Measurements from ENCODE around the gene PRCC.
A peak's percentile ranks its signal among the peaks of the same experiment; 100 is the strongest.

Gene PRCC

DNA sequence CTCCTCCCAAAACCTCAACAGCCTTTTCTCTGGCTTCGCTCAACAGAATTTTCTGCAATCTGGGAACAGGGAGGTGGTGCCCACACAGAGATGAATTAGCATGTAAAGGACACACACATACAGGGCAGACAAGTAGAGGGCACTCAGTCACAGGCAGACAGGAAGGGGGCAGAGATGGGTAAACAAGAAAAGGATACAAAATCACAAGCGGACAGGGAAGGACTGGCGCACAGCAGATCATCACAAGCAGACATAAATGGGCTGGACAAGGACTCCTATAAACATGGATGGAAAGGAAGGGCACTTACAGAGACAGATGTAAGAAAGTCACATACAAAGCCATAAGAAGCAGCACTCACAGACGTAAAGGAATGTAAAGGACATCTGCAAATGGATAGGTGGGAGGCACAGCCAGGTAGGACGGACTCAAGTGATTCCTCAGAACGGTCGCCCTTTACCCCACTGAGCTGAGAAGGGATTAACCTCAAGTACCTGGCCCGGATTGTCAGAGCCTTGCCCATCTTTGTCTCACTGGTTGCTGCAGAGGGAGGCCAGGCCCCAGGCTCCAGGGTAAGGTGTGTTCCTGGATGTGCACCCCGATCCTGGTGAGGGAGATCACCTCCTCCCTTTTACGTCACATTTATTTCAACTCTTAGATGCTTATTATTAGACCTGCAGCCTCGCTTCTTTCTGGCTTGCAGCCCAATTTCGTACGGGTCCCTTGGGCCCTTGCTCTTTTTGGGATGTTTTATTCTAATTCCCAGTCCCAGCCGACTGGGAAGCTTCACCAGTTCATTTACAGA is 836 bp upstream of the PRCC start:
- no peak for TF ChIP-seq ZFX (IDR thresholded peaks at IDR 0.05)
- TF ChIP-seq, protein P1, sequence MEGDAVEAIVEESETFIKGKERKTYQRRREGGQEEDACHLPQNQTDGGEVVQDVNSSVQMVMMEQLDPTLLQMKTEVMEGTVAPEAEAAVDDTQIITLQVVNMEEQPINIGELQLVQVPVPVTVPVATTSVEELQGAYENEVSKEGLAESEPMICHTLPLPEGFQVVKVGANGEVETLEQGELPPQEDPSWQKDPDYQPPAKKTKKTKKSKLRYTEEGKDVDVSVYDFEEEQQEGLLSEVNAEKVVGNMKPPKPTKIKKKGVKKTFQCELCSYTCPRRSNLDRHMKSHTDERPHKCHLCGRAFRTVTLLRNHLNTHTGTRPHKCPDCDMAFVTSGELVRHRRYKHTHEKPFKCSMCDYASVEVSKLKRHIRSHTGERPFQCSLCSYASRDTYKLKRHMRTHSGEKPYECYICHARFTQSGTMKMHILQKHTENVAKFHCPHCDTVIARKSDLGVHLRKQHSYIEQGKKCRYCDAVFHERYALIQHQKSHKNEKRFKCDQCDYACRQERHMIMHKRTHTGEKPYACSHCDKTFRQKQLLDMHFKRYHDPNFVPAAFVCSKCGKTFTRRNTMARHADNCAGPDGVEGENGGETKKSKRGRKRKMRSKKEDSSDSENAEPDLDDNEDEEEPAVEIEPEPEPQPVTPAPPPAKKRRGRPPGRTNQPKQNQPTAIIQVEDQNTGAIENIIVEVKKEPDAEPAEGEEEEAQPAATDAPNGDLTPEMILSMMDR (conservative IDR thresholded peaks at IDR 0.05): no peak
- H3K27ac ChIP-seq: peak overlapping the region; percentile 89

DNA sequence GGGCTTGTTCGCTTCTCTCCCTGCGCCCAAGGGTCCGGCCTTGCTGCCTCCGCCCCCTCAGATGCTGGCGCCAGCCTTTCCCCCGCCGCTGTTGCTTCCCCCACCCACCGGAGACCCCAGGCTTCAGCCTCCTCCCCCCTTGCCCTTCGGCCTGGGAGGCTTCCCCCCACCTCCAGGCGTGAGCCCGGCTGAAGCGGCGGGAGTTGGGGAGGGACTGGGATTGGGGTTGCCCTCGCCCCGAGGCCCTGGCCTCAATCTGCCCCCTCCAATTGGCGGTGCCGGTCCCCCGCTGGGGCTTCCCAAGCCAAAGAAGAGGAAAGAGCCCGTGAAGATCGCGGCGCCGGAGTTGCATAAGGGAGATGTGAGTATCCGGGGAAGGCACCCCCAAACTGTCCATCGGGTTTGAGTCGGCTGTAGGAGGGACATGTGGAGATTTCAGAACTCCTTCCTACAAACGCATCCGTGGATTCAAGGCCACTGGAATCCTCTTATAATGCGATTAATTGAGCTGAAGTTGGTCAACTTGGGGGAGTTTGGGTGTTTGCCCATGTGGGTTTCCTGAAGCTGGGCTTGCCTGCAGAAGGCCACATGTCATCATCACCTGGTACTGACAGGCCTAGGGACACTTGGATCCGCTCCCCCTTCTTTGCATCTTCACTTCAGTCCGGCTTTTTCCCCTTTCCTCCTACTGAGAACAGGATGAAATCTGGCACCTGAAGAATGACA is 707 bp downstream of the PRCC start:
- H3K27ac ChIP-seq: peak overlapping the region; percentile 89
- TF ChIP-seq, protein P1 (conservative IDR thresholded peaks at IDR 0.05): no peak
- peak; percentile 80 for TF ChIP-seq ZFX (IDR thresholded peaks at IDR 0.05)

DNA sequence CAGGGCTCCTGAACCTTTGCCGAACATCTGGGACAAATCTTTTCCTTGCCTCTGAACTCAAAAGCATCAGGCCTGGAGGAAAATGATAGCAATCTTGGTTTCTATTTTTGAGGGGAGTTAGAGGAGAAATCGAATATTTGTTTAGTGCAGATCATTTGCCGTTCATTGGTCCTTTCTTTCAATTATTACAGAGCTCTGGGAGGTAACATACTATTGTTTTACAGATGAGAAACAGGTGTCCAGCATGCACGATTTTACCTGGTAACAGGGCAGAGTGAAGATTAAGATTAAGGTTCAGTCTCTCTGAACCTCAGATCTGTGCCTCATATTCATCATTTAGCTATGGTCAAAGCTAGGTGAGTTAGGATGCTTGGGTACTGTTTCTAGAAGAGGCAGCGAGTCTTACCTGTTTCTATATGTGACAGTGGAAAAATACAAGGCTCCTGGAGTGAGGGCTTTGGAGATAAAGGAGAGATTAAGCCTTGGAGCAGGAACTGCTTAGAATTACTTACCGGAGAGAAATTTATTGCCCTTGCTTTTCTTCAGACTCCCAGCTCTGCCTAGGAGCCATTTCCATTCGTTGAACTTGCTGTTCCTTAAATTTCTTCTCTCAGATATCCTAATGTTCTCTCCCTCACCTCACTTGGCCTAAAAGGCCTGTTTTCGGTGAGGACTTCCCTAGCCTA is 1.4 kb downstream of the PRCC start:
- peak overlapping the region; percentile 89 for H3K27ac ChIP-seq

DNA sequence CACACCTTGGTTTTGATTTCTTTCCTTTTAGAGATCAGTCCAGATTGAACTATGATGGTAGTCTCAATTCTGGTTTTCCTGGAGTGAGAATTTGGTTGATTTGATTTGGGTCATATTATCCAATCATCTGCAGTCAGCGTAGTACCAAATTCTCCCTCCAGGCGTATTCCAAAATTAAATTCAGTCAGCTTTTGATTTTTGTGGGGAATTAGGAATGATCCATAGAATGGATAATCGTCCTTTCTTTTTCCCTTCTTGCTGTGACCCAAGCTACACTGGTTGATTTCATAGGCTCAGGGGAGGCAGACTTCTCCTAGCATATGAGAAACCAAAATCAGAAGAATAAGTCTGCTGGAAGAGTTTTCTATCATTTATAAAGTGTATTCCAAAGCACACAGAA is 4.9 kb downstream of the PRCC start:
- no peak for TF ChIP-seq ZFX (IDR thresholded peaks at IDR 0.05)
- TF ChIP-seq, protein P1 (conservative IDR thresholded peaks at IDR 0.05): no peak
- no peak overlapping the region for H3K27ac ChIP-seq

More for the DNA sequence above, 1.4 kb downstream of the PRCC start:
- TF ChIP-seq ZFX (IDR thresholded peaks at IDR 0.05): no peak
- TF ChIP-seq, protein P1 (conservative IDR thresholded peaks at IDR 0.05): no peak

DNA sequence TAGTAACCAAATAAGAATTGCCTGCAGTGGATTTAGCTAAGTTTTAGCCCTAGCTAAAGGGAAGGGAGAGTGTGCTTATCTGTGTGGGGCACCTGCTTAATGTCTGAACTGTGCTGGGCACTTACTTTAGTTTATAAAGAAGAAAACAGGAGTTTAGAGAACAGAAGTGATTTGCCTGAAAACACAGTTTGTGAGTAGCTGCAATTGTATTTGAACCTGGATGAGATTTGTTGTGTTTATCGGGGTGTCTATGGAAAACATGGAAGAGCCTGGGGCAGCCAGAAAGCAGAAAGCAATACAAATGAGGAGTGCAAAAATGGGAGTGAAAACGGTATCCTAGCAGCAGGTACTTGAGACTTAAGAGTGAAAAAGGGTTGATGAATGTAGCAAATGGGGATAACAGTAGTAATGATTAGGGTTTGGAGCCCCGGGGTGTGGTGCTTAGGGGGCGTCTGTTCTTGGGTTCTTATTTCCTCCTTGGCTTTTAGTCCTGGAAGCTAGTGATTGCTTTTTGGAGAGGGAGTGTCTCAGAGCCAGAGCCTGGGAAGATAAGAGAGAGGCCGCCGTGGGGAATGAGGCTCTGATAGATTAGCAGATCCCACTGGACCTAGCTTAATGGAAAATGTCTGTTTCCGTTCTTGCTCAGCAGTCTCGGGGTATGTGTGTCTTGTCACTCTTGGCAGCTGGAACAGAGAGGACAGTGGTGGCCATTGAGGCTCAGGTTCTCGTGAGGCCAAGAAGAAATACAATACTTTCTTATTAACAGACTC is 5.6 kb downstream of the PRCC start:
- H3K27ac ChIP-seq: no peak overlapping the region
- TF ChIP-seq ZFX (IDR thresholded peaks at IDR 0.05): no peak
- TF ChIP-seq, protein P1 (conservative IDR thresholded peaks at IDR 0.05): no peak

DNA sequence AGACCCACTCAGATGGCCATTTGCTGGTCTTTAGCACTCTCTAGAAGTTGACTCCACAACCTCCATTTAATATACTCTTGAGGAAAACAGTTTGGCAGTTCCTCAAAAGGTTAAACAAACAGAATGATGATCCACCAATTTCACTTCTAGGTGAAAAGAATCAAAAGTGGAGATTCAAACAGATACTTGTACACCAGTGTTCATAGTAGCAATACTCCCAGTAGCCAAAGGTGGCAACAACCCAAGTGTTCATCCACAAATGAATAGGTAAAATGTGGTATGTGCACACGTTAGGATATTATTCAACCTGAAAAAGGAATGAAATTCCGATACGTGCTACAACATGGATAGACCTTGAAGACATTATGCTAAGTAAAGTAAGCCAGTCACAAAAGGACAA is 6.3 kb downstream of the PRCC start:
- H3K27ac ChIP-seq: no peak overlapping the region
- TF ChIP-seq ZFX (IDR thresholded peaks at IDR 0.05): no peak
- TF ChIP-seq, protein P1 (conservative IDR thresholded peaks at IDR 0.05): no peak
